Neural cell (in vitro differentiated cells): ENCODE measurements around the gene PDZD4. TPM values are rescaled to one million over a fixed set of nuclear protein-coding genes. Genes with fewer than 3 reads are reported as not detected.

Experiments used
- H2AFZ ChIP-seq: fragments of 200-600, 300-800 bp; sonication (generic), shearing (Covaris generic); 2 replicates; pipeline ENCODE4 v1.6.0; 2014; ENCODE audit warnings: low read depth, mild to moderate bottlenecking, antibody characterized with exemption, low read length, moderate library complexity
- H3F3A ChIP-seq: fragments of 200-600 bp; shearing (Covaris generic); 2 replicates; pipeline ENCODE4 v1.6.1; 2016; ENCODE audit warnings: mild to moderate bottlenecking, moderate library complexity, mixed read lengths, antibody characterized with exemption, low read length; ENCODE audit not compliant: insufficient read depth, poor library complexity, severe bottlenecking
- H3K27ac ChIP-seq: fragments of 200-600, 300-800 bp; sonication (generic), shearing (Covaris generic); 2 replicates; pipeline ENCODE4 v1.5.1; 2014; ENCODE audit warnings: mild to moderate bottlenecking, low read length, moderate library complexity
- H3K27me3 ChIP-seq: fragments of 300-800, 200-600 bp; sonication (generic), shearing (Covaris generic); 2 replicates; pipeline ENCODE4 v1.6.0; 2014; ENCODE audit warnings: mild to moderate bottlenecking, low read depth, low read length, moderate library complexity; ENCODE audit not compliant: insufficient read depth
- H3K36me3 ChIP-seq: fragments of 300-800, 200-600 bp; sonication (generic), shearing (Covaris generic); 2 replicates; pipeline ENCODE4 v1.5.1; 2014; ENCODE audit warnings: mild to moderate bottlenecking, antibody characterized with exemption, low read length, moderate library complexity; ENCODE audit not compliant: insufficient read depth
- H3K4me2 ChIP-seq: fragments of 300-800, 200-600 bp; sonication (generic), shearing (Covaris generic); 2 replicates; pipeline ENCODE4 v1.6.0; 2014; ENCODE audit warnings: mild to moderate bottlenecking, low read length
- H3K4me3 ChIP-seq: fragments of 300-800, 200-600 bp; sonication (generic), shearing (Covaris generic); 2 replicates; pipeline ENCODE4 v1.5.1; 2014; ENCODE audit warnings: mild to moderate bottlenecking, low read length, moderate library complexity
- H3K79me2 ChIP-seq: fragments of 200-600 bp; shearing (Covaris generic); replicated peaks from 2 replicates; pipeline ENCODE4 v1.6.0; 2014; ENCODE audit warnings: mild to moderate bottlenecking, low read length, moderate library complexity; ENCODE audit not compliant: insufficient read depth
- H3K9ac ChIP-seq: fragments of 300-800, 200-600 bp; sonication (generic), shearing (Covaris generic); 2 replicates; pipeline ENCODE4 v1.6.1; 2016; ENCODE audit warnings: mild to moderate bottlenecking, low read length, mixed read lengths
- H3K9me2 ChIP-seq: fragments of 200-600 bp; shearing (Covaris generic); 2 replicates; pipeline ENCODE4 v1.6.1; 2016; ENCODE audit warnings: mild to moderate bottlenecking, low read length, mixed read lengths; ENCODE audit not compliant: insufficient read depth
- H3K9me3 ChIP-seq: fragments of 200-600, 300-800 bp; sonication (generic), shearing (Covaris generic); 2 replicates; pipeline ENCODE4 v1.6.1; 2016; ENCODE audit warnings: mild to moderate bottlenecking, mixed run types, low read length, moderate library complexity, mixed read lengths
- H4K20me1 ChIP-seq: fragments of 200-600 bp; shearing (Covaris generic); 2 replicates; pipeline ENCODE4 v1.6.1; 2016; ENCODE audit warnings: mild to moderate bottlenecking, mixed run types; ENCODE audit not compliant: insufficient read depth
- CTCF ChIP-seq: fragments of 450-650 bp; IDR thresholded peaks from 2 replicates; pipeline ENCODE4 v1.5.1; 2014; ENCODE audit warnings: antibody characterized with exemption, mild to moderate bottlenecking, moderate library complexity; ENCODE audit not compliant: poor library complexity, severe bottlenecking
- EP300 ChIP-seq: fragments of 450-650 bp; conservative IDR thresholded peaks from 2 replicates; pipeline ENCODE4 v1.6.1; 2014; ENCODE audit warnings: antibody characterized with exemption, mild to moderate bottlenecking, moderate library complexity; ENCODE audit not compliant: poor library complexity, severe bottlenecking
- MXI1 ChIP-seq: fragments of 450-650 bp; conservative IDR thresholded peaks from 2 replicates; pipeline ENCODE4 v1.6.1; 2014; ENCODE audit warnings: antibody characterized with exemption, mild to moderate bottlenecking; ENCODE audit not compliant: poor library complexity, severe bottlenecking
- POLR2AphosphoS5 ChIP-seq: IDR thresholded peaks from 2 replicates; pipeline ENCODE4 v1.6.1; 2012
- REST ChIP-seq: IDR thresholded peaks from 2 replicates; pipeline ENCODE4 v1.6.1; 2012; ENCODE audit warnings: borderline replicate concordance
- SMC3 ChIP-seq: fragments of 450-650 bp; conservative IDR thresholded peaks from 2 replicates; pipeline ENCODE4 v1.6.1; 2014; ENCODE audit warnings: antibody characterized with exemption, mild to moderate bottlenecking, moderate library complexity; ENCODE audit not compliant: poor library complexity
- TAF1 ChIP-seq: IDR thresholded peaks from 2 replicates; pipeline ENCODE4 v1.6.1; 2012; ENCODE audit warnings: low read depth
- polyA plus RNA-seq: library from polyadenylated mRNA; depleted of rRNA; stranded (reverse); fragments of >200 nt; gene quantifications from 2 replicates; pipeline ENCODE4 v1.2.3, GENCODE V29; 2014

PDZD4 gene
- polyA plus RNA-seq, 1 donor from 2014 or later, result 343 TPM

- Histone ChIP-seq H3K4me2 (peak overlapping the region; percentile 6), H3F3A (no peaks in the 10 kb centered on the region), H3K79me2 (peaks cover 64% of the 10 kb centered on the region), H3K36me3 (no peaks in the 10 kb centered on the region), H3K4me3 (peak overlapping the region; percentile 62), H3K9me3 (no peaks in the 10 kb centered on the region), H3K27me3 (no peaks in the 10 kb centered on the region), H2AFZ (no peak overlapping the region), H3K27ac (peak overlapping the region; percentile 82), H3K9me2 (no peaks in the 10 kb centered on the region), H4K20me1 (no peaks in the 10 kb centered on the region), H3K9ac (peak overlapping the region; percentile 79)
- peak; percentile 1 for TF ChIP-seq REST
- TF ChIP-seq CTCF, result no peak
- no peak for TF ChIP-seq TAF1
- no peak for TF ChIP-seq POLR2AphosphoS5
Observed at GRCh38 chrX:153819384-153820040, 10.8 kb downstream of the PDZD4 start.

- H2AFZ ChIP-seq, result no peak overlapping the region
- peak overlapping the region; percentile 79 for H3K9ac ChIP-seq
- peaks cover 65% of the 10 kb centered on the region for H3K79me2 ChIP-seq
Observed at GRCh38 chrX:153818571-153819383, 11.6 kb downstream of the PDZD4 start.

More at GRCh38 chrX:153818571-153819383, 11.6 kb downstream of the PDZD4 start:
- peak overlapping the region; percentile 82 for H3K27ac ChIP-seq
- H3K36me3 ChIP-seq, result no peaks in the 10 kb centered on the region
- no peaks in the 10 kb centered on the region for H3K27me3 ChIP-seq
- peak overlapping the region; percentile 62 for H3K4me3 ChIP-seq
- TF ChIP-seq POLR2AphosphoS5 (peak; percentile 69), TAF1 (no peak), REST (peak; percentile 14), CTCF (no peak), SMC3 (peak; percentile 34), MXI1 (peak; percentile 21), EP300 (peak; percentile 22)
- no peaks in the 10 kb centered on the region for H3K9me3 ChIP-seq
- H3K4me2 ChIP-seq, result peak overlapping the region; percentile 6
- H3F3A ChIP-seq, result no peaks in the 10 kb centered on the region
- no peaks in the 10 kb centered on the region for H4K20me1 ChIP-seq
- H3K9me2 ChIP-seq, result no peaks in the 10 kb centered on the region
